HG02763 (cell line): ENCODE data around the gene SELL.
"Not testable (repeated sequence)": the region's sequence is repeated elsewhere in the genome, so short reads cannot be mapped to it uniquely, and the experiment has no call there.

ENCODE experiments used
- ATAC-seq: cut with Tn5 transposase; IDR thresholded peaks from one replicate; pipeline ENCODE4 v1.9.1; 2021; ENCODE audit warnings: mild to moderate bottlenecking, moderate library complexity; ENCODE audit not compliant: unreplicated experiment

The SELL gene

GRCh38 chr1:169670244-169670643 is 41.2 kb downstream of the SELL start:
- not testable (repeated sequence) for ATAC-seq

- ATAC-seq = not testable (repeated sequence)
Measured at GRCh38 chr1:169667699-169668596, 43.5 kb downstream of the SELL start.

- peak; percentile 54 for ATAC-seq
Measured at GRCh38 chr1:169667227-169667639, 44.2 kb downstream of the SELL start.

- ATAC-seq = not testable (repeated sequence)
Measured at GRCh38 chr1:169662680-169663079, 48.7 kb downstream of the SELL start.

GRCh38 chr1:169661066-169661465 is 50.4 kb downstream of the SELL start:
- ATAC-seq = not testable (repeated sequence)

- ATAC-seq = not testable (repeated sequence)
Measured at GRCh38 chr1:169658777-169659176, 52.6 kb downstream of the SELL start.

GRCh38 chr1:169653873-169654272 is 57.5 kb downstream of the SELL start:
- no peak for ATAC-seq

- no peak for ATAC-seq
Measured at GRCh38 chr1:169651035-169651434, 60.4 kb downstream of the SELL start.

- no peak for ATAC-seq
Measured at GRCh38 chr1:169650551-169650950, 60.9 kb downstream of the SELL start.

- ATAC-seq = no peak
Measured at GRCh38 chr1:169648709-169649108, 62.7 kb downstream of the SELL start.

- no peak for ATAC-seq
Measured at GRCh38 chr1:169648187-169648586, 63.2 kb downstream of the SELL start.

GRCh38 chr1:169647512-169647911 is 63.9 kb downstream of the SELL start:
- ATAC-seq = no peak

- no peak for ATAC-seq
Measured at GRCh38 chr1:169644297-169644696, 67.1 kb downstream of the SELL start.
